ENCODE results near the gene SNRNP200. TPM values are rescaled to one million over a fixed set of nuclear protein-coding genes. Genes with fewer than 3 reads are reported as not detected.

SNRNP200 gene
- total RNA-seq, 1 donor from 2014 or later, result 102 TPM

DNA sequence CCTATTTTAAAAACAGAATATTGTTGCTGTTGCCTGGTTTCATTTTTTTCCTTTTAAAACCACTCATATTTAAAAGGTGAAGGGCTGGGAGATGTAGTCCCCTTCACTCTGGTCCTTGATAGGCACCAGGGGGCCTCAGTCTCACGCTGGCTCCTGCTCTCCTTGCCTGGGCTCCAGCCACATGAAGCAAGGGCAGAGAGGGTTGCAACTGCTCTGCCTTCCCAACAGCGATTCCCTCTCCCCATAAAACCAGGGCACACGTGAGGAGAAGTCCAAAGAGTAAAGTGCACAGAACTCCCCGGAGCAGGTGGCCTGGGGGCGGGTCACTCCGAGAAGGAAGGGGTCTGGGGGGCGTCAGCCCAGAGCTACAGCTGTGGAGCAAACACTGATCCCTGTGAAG lies 52.3 kb downstream of the SNRNP200 start:
- DNase-seq (ENCODE audit: extremely low read depth, low read depth, low spot score), result no peak

DNA sequence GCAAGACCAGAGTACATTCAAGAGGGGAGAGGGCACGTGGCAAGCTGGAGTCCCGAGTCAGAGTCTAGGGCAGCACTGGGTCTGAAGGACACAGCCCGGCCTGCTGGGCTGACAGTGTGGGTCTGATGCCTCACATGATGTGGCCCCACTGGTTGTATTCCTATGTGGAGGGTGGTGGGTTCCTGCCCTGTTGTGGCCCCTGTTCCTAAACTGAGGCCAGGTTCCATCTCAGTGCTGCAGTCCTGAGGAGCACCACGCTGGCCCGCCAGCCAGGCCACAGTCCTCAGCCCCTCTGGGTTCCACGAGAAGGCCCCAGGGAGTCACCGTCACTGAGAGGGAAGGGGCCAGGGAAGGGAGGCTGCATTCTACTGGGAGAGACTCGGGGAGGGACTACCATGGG lies 52.8 kb downstream of the SNRNP200 start:
- no peak for DNase-seq (ENCODE audit: extremely low read depth, low read depth, low spot score)

DNA sequence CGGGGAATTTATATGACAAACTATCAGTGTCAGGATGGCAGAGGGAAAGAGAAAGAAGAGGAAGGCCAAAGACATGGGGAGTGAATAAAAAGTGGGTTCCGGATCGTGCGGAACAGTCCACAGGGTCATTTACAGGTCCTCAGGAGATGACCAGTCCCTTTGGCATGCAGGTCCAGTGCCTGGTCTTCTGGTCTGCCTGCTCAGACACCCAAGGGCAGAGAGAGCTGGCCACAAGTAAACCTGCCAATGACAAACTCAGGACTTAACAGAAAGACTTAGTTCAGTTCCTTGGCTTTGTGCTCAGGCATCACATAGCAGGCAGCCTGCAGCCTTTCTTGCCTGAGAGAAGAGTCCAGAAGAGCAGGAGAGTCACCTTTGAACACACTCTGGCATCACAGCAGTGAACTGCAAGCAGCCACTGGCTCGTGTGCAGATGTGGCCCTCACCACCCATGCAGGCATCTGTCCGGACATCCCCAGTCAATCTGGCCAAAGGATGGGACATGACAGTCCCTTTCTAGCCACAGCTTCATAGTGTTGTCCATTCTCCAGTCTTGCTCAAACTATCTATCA lies 53.5 kb downstream of the SNRNP200 start:
- DNase-seq (ENCODE audit: extremely low read depth, low read depth, low spot score), result peak; percentile 70

DNA sequence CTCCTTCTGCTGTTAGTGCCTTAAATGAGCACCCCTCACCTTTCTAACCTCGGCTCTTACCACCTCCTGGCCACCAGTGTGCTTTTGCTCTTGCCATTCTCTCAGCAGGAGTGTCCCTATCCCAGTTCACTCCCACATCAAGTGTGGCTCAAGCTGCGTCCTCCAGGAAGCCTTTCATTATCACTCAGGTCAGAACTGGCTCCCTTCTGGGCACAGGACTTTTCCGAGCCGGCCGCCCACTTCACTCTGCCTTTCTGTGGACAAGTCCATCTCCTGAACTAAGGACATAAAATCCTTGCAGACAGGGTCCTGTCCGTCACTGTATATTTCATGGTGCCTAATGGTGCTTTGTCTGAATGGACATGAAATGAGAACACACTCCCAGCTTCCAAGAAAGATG lies 55.2 kb downstream of the SNRNP200 start:
- no peak for DNase-seq (ENCODE audit: extremely low read depth, low read depth, low spot score)

DNA sequence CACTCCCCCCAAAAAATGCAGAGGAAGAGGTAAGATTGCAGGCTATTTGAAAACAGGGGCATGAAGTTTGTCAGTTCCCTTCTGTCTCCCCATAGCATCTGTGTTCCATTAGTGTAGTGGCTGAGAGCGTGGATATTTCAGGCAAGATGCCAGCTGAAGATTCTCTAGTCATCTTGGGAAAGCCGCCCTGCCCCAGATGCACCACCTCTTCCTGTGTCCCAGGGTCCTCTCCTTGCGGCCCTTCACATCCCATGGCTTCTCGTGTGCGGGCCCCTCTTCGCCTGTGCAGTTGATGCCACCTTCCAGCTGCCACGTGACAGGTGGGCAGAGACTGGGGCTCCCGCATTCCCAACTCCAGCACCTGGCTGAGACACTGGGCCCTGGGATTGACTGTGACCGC lies 55.7 kb downstream of the SNRNP200 start:
- no peak for DNase-seq (ENCODE audit: extremely low read depth, low read depth, low spot score)

DNA sequence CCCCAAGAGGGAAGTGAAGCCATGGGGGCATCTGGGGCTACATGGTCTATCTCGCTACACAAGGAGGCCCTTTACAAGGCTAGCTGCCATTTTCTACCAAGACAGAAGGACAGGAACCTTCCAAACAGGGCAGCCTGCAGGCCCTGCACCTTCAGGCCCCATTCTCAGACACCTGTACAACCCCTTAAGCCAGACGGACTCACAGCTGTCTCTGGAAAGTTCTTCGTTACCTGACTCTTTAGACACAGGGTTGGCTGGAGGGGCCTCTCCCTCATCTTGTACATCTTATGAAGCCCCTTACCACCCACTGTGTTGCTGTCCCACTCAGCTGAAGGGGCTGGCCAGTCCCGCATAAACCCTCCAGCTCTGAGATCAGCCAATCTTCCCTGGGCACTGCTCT lies 56.7 kb downstream of the SNRNP200 start:
- DNase-seq (ENCODE audit: extremely low read depth, low read depth, low spot score), result no peak

DNA sequence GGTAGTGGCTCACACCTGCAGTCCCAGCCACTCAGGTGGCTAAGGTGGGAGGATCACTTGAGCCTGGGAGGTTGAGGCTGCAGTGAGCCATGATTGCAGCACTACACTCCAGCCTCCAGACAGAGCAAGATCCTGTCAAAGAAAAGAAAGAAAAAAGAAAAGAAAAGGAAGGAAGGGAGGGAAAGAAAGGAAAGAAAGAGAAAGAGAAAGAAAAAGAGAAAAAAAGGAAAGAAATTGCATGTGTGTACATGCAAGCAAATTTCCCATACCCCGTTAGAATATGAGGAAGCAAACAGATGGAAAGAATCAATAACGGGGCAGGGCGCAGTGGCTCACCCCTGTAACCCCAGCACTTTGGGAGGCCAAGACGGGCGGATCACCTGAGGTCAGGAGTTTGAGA lies 57.5 kb downstream of the SNRNP200 start:
- no peak for DNase-seq (ENCODE audit: extremely low read depth, low read depth, low spot score)

DNA sequence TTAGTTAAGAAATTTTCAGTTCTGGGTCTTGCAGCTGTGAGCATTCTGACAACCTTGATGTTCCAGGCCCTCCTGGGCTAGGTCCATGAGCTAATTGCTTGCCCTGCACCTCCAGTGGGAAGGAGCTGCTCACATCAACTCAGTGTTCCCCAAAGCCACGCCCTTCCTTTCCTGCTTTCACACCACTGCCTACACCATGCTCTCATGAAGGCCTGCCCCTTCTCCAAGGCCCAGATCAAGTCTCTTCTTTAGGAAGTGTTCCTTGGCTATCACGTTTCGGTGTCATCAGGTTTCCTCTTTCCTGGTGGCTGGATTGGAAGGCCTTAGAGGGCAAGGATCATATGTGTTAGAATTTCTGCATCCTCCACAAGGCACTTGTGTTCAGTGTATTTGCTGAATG lies 58.3 kb downstream of the SNRNP200 start:
- no peak for DNase-seq (ENCODE audit: extremely low read depth, low read depth, low spot score)

DNA sequence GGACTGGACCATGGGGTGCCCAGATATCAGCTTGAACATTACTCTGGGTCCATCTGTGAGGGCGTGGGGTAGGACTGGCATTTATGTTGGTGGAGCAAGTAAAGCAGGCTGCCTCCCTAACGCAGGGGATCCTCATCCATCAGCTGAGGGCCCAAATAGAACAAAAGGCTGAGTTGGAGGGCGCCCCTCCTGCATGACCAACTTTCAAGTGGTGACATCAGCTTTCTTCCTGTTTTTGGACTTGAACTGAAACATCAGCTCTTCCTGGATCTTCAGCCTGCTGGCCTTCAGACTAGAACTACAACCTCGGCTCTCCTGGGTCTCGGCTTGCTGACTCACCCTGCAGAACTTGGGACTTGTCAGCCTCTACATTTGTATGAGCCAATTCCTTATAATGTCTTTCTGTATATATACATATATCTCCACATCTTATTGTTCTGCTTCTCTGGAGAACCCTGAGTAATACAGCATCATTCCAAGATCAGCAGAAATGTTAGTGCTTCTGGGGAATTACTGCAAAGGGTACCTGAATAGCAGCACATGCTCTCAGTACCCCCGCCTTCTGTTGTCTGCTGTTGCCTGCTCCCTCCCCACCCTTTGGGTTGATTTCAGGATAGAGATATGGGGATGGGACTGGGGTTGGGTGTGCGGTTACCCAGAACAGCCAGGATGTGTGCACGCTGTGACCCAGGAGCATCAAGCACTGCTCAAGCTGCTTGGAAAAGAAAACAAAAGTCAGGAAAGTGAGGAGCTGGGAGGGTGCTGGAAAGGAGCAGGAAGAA lies 59.5 kb downstream of the SNRNP200 start:
- DNase-seq (ENCODE audit: extremely low read depth, low read depth, low spot score), result no peak

DNA sequence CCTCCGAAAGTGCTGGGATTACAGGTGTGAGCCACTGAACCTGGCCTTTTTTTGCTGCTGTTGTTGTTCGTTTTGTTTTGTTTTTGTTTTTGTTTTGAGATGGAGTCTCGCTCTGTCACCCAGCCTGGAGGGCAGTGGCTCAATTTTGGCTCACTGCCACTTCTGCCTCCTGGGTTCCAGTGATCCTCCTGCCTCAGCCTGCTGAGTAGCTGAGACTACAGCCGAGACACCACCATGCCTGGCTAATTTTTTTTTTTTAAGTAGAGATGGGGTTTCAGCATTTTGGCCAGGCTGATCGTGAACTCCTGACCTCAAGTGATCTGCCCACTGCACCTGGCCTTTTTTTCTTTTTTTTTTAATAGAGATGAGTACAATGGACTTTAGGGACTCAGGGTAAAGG lies 61.5 kb downstream of the SNRNP200 start:
- no peak for DNase-seq (ENCODE audit: extremely low read depth, low read depth, low spot score)

DNA sequence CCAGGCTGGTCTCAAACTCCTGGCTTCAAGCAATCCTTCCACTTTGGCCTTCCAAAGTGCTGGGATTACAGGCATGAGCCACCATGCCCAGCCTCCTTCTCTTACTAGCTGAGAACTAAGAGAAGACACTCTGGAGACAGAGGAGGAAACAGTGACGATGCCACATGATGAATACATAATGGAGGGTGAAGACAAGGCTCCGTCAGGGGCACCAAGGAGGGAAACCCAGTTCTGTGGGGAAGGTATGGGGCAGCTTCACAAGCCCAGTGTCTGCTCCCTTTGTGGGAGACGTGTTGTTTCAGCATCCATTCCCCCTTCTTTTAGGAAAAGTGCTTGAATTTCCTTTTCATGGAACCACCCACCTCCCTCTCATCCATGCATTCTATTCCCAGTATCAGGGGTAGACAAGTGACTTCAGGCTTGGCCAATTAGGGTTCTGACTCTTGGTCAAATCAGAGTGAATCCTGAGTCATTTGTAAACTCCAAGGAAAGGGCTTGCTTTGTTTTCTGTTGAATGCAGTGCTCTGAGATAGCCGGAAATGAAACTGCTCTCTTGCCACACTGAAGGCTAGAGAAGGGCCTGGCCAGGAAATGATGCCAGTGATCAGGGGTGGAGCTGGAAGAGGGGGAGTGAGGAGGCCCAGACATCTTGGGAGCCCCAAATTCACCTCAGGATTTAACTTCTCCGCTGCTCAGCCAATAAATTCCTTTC lies 63.3 kb downstream of the SNRNP200 start:
- DNase-seq (ENCODE audit: extremely low read depth, low read depth, low spot score), result peak; percentile 58

DNA sequence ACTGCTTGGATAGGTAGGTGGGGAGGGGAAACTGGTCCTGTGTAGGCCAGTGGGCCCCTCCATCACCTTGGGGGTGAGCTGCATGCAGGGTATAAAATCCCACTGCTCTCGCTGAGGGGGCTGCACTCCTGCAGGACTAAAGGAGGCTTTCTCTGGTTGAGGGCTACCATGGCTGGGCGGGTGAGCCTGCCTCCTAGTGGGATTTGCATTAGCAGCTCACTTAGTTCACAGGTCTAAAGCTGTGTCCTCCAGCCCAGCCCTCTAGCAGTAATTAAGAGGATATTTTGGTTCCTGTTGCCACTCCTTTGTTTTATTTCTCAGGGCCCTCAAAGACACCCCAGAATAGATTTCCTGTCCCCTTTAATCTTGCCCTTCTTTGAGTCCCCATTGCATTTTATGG lies 64.1 kb downstream of the SNRNP200 start:
- DNase-seq (ENCODE audit: extremely low read depth, low read depth, low spot score), result no peak

DNA sequence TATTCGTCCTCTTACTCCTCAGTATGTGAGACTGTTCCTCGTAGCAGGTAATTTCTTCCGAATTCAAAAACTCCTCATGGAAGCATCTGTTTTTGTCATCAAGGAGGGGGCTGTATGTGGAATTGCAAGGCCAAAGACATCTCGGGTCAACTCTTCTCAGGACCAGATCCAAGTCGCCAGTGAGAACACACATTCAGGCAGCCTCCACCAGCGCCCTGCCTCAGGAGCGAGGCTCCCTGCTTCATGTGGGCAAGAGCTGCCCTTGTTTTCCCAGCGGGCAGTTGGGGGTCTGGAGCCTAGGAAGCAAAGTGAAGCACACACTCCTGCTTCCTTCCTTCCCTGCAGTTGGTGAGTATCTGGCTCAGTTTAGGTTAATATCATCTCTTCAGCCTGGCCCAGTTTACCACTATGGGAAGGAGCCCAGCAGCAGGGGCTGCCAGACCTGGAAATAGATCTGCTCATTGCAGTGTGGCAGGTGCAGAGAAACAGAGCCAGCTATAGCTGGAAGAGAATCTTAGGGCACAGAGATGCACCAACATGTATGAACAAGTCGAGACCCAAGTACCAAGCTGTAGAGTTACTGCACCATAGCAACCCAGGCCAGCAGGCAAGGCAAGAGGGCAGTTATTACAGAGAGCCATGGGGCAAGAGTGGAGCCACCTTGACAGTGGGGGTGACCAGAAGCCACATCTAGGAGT lies 64.9 kb downstream of the SNRNP200 start:
- DNase-seq (ENCODE audit: extremely low read depth, low read depth, low spot score), result no peak

DNA sequence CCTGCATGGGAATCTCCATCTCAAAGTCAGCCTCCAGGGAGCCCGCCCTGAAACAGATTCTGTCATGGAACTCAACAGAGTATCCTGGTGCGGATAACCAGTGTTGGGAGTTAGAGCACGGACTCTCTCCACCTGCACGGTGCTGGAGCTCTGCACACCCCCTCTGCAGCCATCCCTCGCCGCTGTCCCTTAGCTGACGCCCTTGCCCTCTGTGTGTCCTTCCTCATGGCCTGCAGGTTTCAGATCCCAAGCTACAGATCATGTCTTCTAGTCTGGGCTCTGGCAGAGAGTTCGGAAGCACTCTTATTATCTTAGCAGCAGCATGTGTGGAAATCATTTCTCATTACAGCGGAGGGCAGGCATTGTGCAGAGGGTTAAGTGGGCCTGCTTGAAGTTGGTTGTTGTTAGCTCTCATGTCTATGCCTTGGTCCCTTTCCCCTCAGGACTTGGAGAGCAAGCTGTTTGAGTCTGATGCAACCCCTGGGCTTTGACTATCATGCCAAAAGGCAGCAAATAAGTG lies 65.5 kb downstream of the SNRNP200 start:
- no peak for DNase-seq (ENCODE audit: extremely low read depth, low read depth, low spot score)

DNA sequence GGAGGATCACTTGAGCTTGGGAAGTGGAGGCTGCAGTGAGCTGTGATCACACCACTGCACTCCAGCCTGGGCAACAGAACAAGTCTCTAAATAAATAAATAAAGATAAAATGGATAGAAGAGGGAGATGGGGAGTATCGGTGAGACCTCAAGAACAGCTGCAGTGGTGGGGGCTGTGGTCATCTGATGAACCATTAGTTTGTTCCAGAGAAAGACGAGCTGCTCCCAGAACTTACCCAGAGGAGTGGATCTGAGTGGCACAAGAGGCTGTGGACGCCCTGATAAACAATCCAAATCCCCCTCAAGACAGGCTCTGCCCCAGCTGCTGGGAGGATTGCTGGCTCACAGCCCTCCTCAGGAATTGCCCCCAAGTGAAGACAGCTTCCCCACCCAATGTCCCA lies 66.3 kb downstream of the SNRNP200 start:
- no peak for DNase-seq (ENCODE audit: extremely low read depth, low read depth, low spot score)

DNA sequence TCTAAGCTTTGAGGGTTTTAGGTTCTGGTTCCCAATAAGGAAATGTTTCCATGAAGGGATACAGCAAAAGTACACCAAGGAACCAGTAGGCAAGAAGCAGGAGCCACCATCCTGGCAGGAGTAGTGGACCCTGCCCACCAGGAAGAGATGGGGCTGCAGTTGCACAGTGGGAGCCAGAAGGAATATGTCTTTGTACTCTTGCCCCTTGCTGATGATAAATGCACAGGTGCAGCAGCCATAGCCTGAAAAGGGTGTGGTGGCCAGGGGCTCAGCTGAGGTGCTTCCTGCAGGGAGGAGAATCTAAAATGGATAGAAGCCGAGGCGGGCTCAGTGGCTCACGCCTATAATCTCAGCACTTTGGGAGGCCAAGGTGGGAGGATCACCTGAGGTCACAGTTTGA lies 67.1 kb downstream of the SNRNP200 start:
- no peak for DNase-seq (ENCODE audit: extremely low read depth, low read depth, low spot score)

DNA sequence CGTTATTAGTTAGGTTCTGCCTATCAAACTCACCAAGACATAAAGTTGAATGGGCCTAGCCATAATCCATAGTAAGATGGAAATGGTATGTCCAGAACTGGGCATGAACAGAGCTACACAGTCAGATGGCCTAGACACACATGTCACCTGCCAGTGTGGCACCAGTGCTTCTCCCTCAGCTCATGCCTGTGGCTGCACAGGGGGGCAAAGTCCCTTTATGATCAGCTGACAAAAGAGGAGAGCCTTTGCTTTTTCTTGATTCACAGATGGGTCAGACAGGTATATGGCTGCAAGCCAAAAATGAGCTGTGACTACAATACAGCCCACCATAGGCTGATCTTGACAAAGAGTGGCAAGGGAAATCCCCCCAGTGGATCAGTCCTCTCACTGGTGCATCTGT lies 68.5 kb downstream of the SNRNP200 start:
- no peak for DNase-seq (ENCODE audit: extremely low read depth, low read depth, low spot score)

DNA sequence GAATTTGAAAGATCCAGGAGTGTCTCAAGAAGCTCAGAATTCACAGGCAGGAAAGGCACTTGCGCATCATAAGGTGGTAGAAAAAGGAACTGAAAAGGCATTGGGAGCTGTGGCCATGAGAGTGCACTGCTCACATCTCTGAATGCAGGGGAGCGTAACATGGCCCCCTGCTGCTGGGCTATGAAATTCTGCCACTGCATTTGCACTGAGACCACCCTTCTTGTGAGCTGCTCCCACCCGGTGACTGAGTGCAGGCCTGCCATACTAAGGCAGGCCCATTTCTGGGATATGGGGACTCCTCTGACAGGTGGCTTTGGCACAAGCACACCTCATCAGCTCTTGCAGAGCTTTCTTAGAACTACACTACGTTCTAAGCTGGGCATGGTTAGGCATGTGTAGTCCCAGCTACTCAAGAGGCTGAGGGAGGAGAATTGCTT lies 71.4 kb downstream of the SNRNP200 start:
- DNase-seq (ENCODE audit: extremely low read depth, low read depth, low spot score), result no peak

DNA sequence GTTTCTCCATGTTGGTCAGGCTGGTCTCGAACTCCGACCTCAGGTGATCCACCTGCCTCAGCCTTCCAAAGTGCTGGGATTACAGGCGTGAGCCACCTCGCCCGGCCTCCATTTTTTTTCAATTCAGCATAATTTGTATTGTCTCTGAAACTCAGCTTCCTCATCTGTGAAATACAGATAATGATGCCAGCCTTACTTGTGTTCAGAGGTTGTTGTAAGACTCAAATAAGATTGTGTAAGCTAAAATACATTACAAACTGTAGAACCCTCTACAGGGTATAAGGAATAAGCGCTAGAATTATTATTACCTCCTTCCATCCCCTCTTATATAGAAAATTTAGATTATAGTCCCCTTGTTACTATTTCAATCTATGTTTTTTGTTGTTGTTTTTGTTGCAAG lies 71.9 kb downstream of the SNRNP200 start:
- no peak for DNase-seq (ENCODE audit: extremely low read depth, low read depth, low spot score)

DNA sequence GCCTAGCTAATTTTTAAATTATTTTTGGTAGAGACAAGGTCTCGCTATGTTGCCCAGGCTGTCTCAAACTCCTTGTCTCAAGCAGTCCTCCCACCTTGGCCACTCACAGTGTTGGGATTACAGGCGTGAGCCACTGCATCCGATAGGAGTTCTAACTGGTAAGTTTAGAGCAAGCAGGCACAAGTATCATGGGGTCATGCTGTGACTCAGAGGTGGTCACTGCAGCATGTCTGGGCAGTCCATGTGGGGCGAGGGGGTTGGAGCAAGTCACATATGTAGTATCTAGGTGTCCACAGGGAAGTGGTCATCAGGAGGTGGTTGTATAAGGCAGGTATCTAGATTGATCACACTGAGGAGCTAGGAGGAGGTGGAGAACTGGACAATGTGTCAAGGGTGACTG lies 74.0 kb downstream of the SNRNP200 start:
- DNase-seq (ENCODE audit: extremely low read depth, low read depth, low spot score), result no peak

DNA sequence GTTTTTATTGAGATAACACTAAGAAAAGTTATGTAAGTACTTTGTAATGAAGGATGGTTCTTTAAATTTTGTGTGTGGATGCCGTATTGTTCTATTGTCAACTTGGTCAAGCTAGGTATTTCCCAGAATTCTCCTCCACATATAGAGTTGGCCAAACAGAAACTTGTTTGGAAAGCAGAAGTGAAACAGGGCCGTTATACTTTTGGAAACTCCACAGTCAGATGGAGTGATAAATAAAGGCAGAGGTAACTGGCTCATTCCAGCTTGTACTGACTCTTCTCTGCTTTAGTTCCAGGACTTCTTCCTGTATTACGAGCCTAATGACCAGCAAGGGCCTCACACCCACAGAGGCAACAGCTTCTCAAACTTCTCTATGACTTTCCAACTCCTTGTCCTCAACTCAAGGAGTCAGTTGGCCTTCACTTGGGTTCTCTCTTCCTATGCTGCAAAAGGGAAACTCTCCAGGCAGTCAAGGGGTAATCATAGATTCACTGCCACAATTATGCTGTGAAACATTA lies 80.3 kb downstream of the SNRNP200 start:
- DNase-seq (ENCODE audit: extremely low read depth, low read depth, low spot score), result no peak

All from glomerular endothelial cell (primary cell).